ENCODE results near the gene UQCRHL.

UQCRHL gene

GRCh38 chr1:15796086-15796462 lies 11.4 kb downstream of the UQCRHL start:
- DNase-seq, result no peak

- no peak for DNase-seq
These were observed 18.7 kb downstream of the UQCRHL start for GRCh38 chr1:15788624-15789301.

GRCh38 chr1:15786581-15786980 lies 20.9 kb downstream of the UQCRHL start:
- DNase-seq, result no peak

GRCh38 chr1:15785683-15786082 lies 21.8 kb downstream of the UQCRHL start:
- no peak for DNase-seq

GRCh38 chr1:15777909-15778707 lies 29.3 kb downstream of the UQCRHL start:
- no peak for DNase-seq

GRCh38 chr1:15775706-15776105 lies 31.7 kb downstream of the UQCRHL start:
- DNase-seq, result no peak

GRCh38 chr1:15771836-15772515 lies 35.5 kb downstream of the UQCRHL start:
- DNase-seq, result no peak

- no peak for DNase-seq
These were observed 37.0 kb downstream of the UQCRHL start for GRCh38 chr1:15770313-15770962.

- no peak for DNase-seq
These were observed 39.1 kb downstream of the UQCRHL start for GRCh38 chr1:15768388-15768787.

GRCh38 chr1:15767941-15768340 lies 39.5 kb downstream of the UQCRHL start:
- no peak for DNase-seq

- no peak for DNase-seq
These were observed 41.8 kb downstream of the UQCRHL start for GRCh38 chr1:15765495-15766194.

GRCh38 chr1:15764890-15765289 lies 42.6 kb downstream of the UQCRHL start:
- no peak for DNase-seq

- DNase-seq, result no peak
These were observed 43.1 kb downstream of the UQCRHL start for GRCh38 chr1:15764269-15764764.

GRCh38 chr1:15762546-15762945 lies 44.9 kb downstream of the UQCRHL start:
- DNase-seq, result no peak

- no peak for DNase-seq
These were observed 45.9 kb downstream of the UQCRHL start for GRCh38 chr1:15761366-15762128.

GRCh38 chr1:15760520-15761211 lies 46.8 kb downstream of the UQCRHL start:
- DNase-seq, result peak; percentile 76

GRCh38 chr1:15758953-15759661 lies 48.3 kb downstream of the UQCRHL start:
- no peak for DNase-seq

- no peak for DNase-seq
These were observed 49.0 kb downstream of the UQCRHL start, which contains the start of gene FBLIM1 for GRCh38 chr1:15758343-15758931. Gene FBLIM1 (plus strand): TSS chr1:15758795. CDS start chr1:15764984, 6,189 bp downstream.

- DNase-seq, result no peak
These were observed 49.7 kb downstream of the UQCRHL start for GRCh38 chr1:15757575-15758342.
